ENCODE measurements around the gene HS3ST3B1. TPM values are rescaled to one million over a fixed set of nuclear protein-coding genes. Genes with fewer than 3 reads are reported as not detected.

The HS3ST3B1 gene
- total RNA-seq, 2 donors from 2014 or later: 0.73 to 1.7 TPM

- peak in 1 of 2 donors; percentile 33 for DNase-seq
- intact Hi-C loops (cut with DNase I, micrococcal nuclease): loop anchor here in 1 of 2 donors (5.0 kb wide), 1 partner anchor 704 kb away; no protein-coding TSS in a partner anchor
- ATAC-seq: peak; percentile 19
These were observed 604 bp downstream of the HS3ST3B1 start for GRCh38 chr17:14301279-14302090.

DNA sequence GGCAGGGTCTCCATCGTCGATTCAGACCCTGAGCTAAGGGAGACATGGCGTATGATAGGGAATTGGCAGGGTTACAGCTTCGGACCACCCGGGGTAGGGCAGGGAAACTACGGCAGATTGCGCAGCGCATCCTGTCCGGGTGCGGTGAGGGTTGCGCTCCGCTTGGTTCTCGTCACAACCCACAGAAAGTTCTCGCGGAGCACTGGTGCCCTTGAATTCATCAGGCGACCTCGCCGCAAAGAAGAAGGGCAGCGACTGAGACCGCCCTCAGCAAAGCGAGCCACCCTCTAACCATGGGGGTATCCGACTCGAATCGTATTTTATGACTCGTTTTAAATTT, 1.2 kb downstream of the HS3ST3B1 start:
- DNase-seq (peak in 1 of 2 donors; percentile 42), ATAC-seq (no peak)
- intact Hi-C loops (cut with DNase I, micrococcal nuclease): loop anchor here in 1 of 2 donors (5.0 kb wide), 1 partner anchor 705 kb away; no protein-coding TSS in a partner anchor

DNA sequence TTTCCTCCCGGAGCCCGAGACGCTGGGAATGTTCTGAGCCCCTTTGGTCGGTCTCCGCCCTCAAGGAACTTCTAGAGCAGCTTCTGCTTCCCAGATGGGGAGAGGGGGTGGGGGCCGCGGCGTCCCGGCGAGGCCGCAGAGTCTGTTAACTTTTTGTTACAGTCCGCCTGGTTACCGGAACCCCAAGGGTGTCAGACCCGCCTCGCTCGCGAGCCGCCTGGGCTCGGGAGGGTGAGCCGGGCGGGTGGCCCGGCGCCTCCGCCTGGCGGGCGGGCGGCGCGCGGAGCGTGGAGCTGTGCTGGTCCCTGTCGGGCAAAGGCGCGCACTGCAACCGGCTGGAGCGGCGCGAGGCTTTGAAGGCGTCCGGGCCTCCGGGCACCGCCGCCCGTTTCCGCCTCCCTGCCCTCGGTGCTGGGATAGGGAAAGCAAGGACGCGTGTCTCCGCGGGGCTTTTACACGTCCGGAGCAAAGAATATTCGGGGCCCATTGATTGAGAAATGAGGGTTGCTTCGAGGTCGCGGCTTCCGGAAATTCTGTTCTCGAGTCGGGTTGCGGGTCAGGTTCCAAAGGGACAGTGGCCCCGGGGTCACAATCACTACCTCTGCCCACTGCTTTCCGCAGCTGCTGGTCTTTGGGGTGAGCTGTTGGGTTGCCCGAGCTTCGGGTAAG, 1.7 kb downstream of the HS3ST3B1 start:
- DNase-seq: peak; percentile 71 to 88
- peak; percentile 74 for ATAC-seq
- intact Hi-C loops (cut with DNase I, micrococcal nuclease): loop anchor here in 1 of 2 donors (5.0 kb wide), 1 partner anchor 705 kb away; no protein-coding TSS in a partner anchor

GRCh38 chr17:14303343-14304221, 2.7 kb downstream of the HS3ST3B1 start:
- ATAC-seq (no peak), DNase-seq (no peak)
- intact Hi-C loops (cut with DNase I, micrococcal nuclease): loop anchor here in 1 of 2 donors (5.0 kb wide), 1 partner anchor 706 kb away; no protein-coding TSS in a partner anchor

DNA sequence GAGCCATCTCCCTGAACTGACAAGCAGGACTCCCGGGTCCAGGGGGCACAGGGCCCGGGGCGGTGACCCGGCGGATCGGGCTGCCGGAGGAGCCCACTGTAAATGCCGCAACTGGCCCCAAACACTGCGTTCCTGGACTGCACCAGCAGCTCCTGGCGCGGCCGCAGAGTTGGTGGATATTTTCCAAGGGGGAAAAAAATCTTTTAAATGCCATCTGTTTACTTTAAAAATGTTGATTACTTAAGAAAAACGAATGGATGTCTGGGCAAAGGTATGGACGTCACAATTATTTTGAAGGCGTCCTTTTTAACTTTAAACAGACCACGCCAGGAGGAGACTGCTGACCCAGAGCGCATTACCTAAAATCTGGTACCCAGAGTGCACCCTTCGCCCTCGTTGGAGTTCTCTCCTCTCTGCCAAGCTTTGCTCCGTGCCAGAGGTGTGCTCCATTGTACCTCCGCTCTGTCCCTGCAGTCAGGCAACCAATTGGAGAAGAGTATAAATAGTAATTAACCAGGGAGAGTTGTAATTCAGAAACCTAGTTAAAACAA, 3.4 kb downstream of the HS3ST3B1 start:
- ATAC-seq: no peak

GRCh38 chr17:14304773-14305517, 4.1 kb downstream of the HS3ST3B1 start:
- intact Hi-C loops (cut with DNase I, micrococcal nuclease): loop anchor here in 1 of 2 donors (5.0 kb wide), 1 partner anchor 708 kb away; no protein-coding TSS in a partner anchor
- ATAC-seq: no peak
- no peak for DNase-seq

More for the DNA sequence above, 3.4 kb downstream of the HS3ST3B1 start:
- intact Hi-C loops (cut with DNase I, micrococcal nuclease): loop anchor here in 1 of 2 donors (5.0 kb wide), 1 partner anchor 707 kb away; no protein-coding TSS in a partner anchor
- DNase-seq: no peak

- intact Hi-C loops (cut with DNase I, micrococcal nuclease): no loop called here
- no peak for DNase-seq
- ATAC-seq: no peak
These were observed 5.1 kb downstream of the HS3ST3B1 start for GRCh38 chr17:14305785-14306496.

DNA sequence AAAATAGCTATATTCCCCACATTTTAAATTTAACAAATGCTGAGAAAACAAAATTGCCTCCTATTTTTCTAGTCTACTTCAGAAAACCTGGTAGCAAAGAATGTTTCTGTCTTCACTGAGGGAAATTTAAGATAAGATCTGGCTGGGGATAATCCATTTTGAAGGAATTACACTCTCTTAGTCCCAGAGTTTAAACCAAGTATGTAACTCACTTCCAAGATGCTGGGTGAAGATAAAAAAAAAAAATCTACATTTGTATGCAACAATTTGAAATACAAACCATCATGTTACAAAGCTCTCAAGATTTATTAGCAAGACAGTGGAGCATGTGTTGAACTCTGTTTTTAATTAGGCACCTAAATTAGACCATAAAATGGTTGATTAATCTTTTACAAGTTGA, 5.7 kb downstream of the HS3ST3B1 start:
- DNase-seq: no peak
- ATAC-seq: no peak
- intact Hi-C loops (cut with DNase I, micrococcal nuclease): no loop called here

- ATAC-seq: no peak
- DNase-seq: no peak
- intact Hi-C loops (cut with DNase I, micrococcal nuclease): no loop called here
These were observed 6.7 kb downstream of the HS3ST3B1 start for GRCh38 chr17:14307560-14308024.

DNA sequence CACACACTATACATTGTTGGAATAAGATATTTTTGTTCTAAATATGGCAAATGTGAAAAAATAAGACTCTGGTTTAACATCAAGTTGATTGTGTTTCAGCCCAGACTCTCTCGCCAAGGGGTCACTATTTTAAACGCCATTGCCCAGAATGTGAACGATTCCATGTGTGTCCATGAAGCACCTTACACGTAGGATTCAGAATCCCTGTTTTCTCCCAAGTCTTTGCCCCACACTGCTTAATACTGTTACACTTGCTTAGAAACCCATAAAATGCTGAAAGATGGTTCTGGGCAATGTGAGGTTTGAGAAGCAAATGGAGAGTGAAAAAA, 7.7 kb downstream of the HS3ST3B1 start:
- DNase-seq (no peak), ATAC-seq (no peak)
- intact Hi-C loops (cut with DNase I, micrococcal nuclease): no loop called here

- DNase-seq (peak; percentile 77 to 82), ATAC-seq (peak; percentile 99)
- intact Hi-C loops (cut with DNase I, micrococcal nuclease): no loop called here
These were observed 8.3 kb downstream of the HS3ST3B1 start for GRCh38 chr17:14308965-14309879.

DNA sequence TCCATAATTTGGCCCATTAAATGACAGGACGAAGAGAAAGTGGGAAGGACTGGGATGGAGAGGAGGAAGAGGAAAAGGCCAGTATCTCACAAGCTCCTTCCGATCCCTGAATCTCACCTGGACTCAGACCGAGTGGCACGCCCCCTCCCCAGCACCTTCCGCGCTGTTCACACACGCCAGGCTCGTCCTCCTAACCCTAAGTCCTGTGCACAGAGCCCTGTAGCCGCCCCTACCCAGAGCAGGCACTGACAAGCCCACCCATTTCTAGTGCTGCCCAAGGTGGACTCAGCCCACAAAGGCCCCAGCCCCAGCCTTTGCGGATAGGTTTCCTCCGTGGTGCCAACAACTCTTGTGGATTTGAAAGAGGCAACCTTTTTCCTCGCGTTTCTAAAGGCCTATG, 9.2 kb downstream of the HS3ST3B1 start:
- intact Hi-C loops (cut with DNase I, micrococcal nuclease): no loop called here
- ATAC-seq: no peak
- DNase-seq: no peak

GRCh38 chr17:14310605-14311004, 9.7 kb downstream of the HS3ST3B1 start:
- intact Hi-C loops (cut with DNase I, micrococcal nuclease): no loop called here
- ATAC-seq (no peak), DNase-seq (no peak)

- DNase-seq: no peak
These were observed 10.4 kb downstream of the HS3ST3B1 start for GRCh38 chr17:14311186-14311705.

DNA sequence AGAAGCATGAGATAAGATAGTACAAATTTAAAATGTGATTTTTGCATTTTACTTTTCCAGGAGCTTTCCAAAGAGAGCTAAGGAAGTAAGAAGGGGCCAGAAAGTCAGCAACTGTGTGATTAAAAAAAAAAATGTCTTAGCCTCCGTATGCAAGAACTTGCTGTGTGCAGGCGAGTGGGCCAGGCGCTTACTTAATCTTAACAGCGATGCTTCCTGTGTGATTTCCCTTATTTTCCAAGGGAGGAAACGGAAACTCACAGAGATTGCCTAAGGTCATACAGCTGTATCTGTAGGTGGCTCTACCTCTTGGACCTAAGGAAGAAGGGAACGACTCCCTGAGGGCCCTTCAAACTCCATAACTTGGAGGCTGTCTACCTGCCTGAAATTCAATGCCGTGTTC, 11.1 kb downstream of the HS3ST3B1 start:
- DNase-seq (no peak), ATAC-seq (no peak)
- intact Hi-C loops (cut with DNase I, micrococcal nuclease): no loop called here

More at GRCh38 chr17:14311186-14311705, 10.4 kb downstream of the HS3ST3B1 start:
- intact Hi-C loops (cut with DNase I, micrococcal nuclease): no loop called here
- no peak for ATAC-seq

DNA sequence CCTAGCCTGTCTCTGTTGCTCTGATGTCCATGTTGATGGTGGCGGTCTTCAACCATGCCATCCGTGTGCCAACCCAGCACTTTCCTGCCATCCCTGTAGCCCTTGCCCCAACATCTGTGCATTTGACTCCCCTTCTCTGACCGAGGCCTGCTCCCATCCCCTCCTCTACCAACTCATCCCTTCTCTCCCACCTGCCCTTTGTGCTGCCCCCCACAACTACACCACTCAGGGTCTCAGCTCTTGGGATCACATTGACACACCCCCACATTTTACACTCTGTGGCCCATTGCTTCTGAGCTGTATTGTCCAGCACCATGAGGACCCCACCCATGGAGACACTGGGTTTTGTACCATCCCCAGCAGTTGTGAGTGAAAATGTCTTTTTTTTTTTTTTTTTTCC, 11.6 kb downstream of the HS3ST3B1 start:
- no peak for DNase-seq
- intact Hi-C loops (cut with DNase I, micrococcal nuclease): no loop called here
- no peak for ATAC-seq

Data from left colon (tissue), 2 donors.